Activated T-cell treated with anti-CD3 and anti-CD28 coated beads for 24 hours (primary cell): ENCODE data around the gene HOXB1.

Experiments
- DNase-seq: peaks from one replicate; pipeline ENCODE4 v3.0.0-alpha.2; 2020; ENCODE audit warnings: low read depth

Gene HOXB1

DNA sequence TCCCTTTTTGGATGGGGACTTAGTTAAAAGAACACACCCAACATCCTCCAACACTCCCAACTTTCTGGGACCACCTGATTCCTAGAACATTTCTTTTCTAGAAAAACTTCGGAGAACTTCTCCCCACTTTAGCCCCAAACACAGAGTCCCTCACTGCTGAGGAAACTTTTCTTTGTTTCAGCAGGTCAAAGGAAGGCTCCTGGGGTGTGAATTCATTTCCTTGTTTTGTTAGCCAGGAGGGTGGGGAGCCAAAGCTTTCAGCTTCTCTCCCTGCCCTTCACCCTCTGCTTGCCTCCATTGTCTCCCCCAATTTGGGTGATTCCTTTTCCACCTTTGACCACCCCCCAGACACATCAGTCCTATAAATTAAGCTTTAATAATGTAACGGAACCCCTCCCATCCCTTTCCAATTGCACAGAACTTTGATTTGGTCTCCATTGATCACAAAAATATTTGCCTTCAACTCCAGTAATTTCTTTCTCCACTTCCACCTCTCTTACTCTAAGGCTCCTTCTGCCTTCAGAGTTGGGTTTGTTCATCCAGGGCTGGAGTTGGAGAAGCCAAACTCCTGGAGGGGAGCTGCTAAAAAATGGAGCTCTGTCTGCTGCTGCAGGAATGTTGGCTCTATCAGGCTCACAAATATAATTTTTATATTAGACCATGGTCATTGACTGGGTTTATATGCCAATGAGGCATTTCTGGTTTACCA, 37.0 kb upstream of the HOXB1 start:
- no peak for DNase-seq

DNA sequence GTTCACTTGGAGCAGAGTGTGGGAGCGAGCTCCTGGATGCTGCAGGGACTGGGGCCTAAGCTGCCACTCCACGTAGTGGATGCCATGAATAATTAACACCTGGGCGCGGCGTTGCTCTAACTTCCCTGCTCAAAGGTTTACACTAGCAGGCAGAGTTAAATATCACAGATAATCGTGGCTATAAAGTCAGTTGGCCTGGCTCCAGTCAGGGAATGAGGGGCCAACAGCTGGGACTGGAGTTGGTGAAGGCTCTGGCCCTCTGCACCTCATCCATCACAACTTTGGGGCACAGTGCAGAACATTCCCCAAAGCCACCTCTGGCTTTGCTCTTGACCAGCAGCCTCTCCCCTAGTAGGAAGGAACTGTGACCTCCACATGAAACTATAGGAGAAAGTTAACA, 36.4 kb upstream of the HOXB1 start:
- DNase-seq = no peak

DNA sequence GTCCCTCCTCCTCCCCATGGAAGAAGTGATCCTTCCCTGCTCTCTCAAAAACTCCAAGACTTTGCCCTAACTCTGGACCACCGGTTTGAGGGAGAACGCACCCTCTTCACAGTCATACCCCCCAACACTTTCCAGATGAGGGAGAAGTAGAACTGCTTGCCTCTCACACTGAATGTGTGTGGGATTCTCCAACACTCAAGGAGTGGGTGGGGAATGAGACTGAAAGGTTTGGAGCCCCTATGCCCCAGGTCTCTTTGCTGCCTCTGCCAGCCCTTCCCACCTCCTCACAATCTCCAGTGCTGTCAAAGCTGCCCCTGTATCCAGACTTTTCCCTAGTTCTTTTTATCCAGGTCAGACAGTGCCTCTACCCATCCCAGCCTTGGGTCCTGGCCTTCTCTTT, 35.9 kb upstream of the HOXB1 start:
- no peak for DNase-seq

DNA sequence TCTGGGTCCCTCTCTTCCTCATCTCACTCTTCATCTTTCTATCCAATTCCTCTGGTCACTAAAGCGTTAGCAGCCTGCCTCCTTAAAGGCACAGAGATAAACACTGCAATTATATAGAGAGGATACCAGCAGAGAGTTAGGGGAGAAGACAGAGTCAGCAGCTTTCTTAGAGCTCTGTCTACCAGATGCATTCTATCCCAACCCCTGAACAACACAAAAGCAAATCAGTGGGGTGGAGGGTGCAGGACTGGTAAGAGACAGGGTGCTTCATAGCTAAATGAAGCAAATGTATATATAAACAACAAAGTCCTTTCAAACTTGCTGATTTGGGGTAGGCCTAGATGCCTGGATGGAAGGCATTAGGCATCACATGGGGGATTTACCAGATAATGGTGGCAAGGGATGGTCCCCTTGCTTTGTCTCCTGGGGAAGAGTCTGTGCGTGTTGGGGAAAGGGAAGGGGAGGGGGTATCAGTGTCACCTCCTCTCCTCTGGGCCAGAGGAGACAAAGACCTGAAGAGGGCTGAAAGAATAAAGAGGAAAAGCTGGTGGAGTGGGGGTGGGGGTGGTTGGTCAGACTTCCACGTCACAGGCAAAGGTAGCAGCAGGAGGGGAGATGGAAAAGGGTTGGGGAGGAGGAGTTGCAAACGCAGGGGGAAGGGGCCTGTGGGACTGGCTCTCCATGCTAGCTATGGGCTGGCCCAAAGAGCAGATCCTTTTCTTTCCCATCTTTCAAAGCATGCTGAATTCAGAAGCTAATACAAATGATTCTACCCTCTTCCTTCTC, 35.3 kb upstream of the HOXB1 start:
- no peak for DNase-seq

DNA sequence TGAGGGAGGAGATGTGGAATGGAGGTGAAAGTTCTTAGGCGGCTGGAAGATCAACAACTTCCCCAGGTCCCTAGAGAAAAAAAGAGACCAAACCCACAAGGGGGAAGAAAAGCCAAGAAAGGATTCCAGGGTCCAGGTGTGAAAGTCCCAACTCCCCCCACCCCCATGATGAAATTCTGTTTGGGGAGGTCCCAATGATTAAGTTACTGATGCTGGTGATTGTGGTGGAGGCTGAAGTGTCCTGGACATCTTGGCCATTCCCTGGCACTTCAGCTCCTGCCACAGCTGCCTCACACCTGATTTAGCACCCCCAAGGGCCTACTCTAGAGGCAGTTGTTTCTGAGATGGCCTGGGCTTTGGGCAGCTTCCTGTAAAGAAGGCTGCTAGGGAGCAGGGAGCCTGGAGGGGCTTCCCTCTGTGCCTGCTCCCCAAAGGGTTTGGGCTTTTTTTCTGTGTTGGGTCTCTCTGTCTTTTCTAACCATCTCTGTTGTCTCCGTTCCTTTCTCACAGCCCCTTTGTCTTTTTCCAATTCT, 34.3 kb upstream of the HOXB1 start:
- DNase-seq = no peak

DNA sequence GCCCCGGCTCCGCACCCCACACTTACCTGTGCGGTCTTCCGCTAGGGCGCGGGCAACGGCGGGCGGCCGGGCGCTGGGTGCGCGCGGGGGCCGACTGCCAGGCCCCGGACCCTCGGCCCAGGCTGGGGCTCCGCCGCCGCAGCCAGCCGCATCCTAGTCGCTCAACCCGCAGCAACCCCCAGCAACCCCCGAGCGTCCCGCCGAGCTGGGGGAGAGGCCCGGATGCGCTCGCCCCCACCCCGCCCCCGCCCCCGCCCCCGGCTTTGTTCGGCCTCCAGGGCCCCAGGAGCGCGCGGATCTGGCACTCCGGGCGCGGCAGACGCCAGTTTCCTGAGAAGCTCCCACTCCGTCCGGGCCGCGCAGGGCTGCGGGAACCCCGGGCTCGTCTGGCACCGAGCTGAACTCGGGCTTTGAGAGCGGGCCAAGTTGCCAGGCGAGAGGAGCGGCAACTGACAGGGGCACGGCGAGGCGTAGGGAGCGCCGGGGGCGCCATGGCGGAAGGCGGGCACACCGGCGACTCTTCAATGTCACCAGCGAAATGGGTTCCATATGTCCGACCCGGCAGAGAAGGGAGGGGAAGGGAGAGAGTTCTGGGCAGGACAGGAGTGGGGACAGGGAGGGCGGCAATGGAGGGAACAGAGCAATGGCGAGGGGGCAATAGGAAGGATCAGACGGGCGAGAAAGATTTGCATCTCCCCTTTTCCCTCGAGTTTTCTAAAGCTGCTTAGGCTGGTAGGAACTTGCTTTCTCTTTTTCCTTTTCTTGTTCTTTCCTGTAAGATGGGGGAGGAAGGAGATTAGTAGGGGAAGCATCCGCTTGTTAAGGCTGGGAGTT, 33.6 kb upstream of the HOXB1 start:
- DNase-seq = no peak

DNA sequence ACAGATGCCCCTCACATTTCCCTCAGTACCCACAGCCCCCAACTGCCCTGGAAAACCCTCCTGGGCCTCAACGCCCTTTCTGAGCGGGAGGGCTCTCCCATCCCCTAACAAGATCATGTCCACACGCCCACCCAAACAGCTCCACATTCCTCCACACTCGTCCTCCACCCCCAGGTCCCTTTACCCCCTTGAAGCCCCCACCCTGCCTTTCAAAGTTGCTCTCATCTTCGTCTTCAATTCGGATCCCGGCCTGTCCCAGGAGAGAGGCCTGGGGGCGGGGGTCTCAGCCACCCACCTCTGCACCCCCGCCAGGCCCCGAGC, 33.0 kb upstream of the HOXB1 start:
- DNase-seq = no peak

DNA sequence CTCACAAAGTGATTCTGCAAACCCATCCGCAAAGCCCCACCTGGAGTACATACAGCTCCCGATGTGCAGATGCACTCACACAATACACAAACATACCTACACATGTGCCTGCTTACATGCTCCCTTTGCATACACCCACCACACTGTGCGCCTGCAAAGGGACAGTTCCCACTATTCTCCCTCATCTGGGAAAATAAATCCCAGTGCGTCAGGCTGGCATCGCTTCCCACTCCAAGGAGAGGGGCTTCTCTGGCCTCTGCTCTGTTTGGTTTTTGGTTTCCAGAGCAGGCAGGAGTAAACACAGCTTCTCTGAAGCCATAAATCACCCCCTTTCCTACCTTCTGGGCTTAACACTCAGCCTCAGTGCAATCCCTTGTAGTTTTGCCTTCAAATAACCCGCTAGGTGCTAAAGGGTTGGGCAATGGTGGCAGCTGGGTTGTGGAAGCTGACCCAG, 32.6 kb upstream of the HOXB1 start:
- DNase-seq = no peak

DNA sequence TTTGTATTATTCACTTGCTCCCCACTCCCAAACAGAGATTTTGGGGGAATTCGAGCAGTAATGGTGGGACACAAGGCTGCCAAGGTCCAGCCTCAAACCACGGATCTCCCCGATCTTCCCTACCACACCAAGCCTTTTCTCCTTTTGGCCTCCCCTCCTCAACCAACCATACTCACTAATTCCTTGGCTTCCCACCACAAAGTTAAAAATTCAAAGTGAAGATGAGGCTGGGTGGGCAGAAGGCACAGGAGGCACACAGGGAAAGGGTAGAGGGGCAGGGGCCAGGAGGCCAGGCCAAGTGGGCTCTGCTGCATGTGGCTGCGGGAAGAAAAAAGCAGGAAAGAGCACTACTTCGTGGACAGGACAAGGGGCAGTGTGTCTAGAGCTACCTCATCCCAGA, 32.1 kb upstream of the HOXB1 start:
- no peak for DNase-seq

DNA sequence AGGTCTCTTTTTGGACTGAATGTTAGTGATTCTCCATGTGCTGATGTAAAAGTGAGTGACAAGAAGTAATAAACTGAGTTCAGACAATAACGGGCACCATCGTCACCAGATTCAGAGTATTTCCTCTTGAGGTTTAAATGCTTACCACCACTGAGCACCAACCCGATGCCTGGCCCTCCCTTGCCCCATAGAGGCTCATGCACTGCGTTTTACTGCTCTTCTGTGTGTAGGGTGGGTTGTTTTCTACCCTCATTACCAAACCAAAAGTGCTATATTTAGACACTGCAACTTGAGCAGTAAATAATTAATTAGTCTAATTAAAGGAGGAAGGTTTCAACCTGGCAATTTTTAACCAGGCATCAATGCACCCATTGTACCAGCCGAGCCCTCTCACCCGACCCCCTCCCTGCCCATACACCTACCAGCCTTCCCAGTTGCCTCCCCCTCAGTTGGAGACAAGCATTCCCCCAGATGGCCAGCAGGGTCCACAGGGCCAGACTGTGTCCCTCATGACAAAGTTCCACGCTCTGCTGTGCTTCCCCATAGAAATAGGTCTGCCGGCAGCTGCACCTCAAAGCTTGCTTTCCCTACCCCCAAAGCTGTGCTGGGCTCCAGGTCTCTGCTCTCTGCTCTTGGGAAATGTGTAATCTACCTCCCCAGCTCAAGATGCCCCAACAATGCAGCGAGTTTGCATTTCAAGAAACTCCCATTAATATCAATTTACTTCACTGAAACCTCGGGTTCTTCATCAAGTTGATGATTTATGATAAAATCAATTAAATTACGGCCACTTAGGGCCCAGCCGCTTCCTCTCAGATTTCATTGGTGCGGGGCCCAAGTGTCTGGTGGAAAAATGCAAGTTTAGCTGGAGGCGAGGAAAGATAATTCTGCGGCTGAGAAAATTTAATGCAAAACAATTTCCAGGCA, 31.3 kb upstream of the HOXB1 start:
- no peak for DNase-seq

DNA sequence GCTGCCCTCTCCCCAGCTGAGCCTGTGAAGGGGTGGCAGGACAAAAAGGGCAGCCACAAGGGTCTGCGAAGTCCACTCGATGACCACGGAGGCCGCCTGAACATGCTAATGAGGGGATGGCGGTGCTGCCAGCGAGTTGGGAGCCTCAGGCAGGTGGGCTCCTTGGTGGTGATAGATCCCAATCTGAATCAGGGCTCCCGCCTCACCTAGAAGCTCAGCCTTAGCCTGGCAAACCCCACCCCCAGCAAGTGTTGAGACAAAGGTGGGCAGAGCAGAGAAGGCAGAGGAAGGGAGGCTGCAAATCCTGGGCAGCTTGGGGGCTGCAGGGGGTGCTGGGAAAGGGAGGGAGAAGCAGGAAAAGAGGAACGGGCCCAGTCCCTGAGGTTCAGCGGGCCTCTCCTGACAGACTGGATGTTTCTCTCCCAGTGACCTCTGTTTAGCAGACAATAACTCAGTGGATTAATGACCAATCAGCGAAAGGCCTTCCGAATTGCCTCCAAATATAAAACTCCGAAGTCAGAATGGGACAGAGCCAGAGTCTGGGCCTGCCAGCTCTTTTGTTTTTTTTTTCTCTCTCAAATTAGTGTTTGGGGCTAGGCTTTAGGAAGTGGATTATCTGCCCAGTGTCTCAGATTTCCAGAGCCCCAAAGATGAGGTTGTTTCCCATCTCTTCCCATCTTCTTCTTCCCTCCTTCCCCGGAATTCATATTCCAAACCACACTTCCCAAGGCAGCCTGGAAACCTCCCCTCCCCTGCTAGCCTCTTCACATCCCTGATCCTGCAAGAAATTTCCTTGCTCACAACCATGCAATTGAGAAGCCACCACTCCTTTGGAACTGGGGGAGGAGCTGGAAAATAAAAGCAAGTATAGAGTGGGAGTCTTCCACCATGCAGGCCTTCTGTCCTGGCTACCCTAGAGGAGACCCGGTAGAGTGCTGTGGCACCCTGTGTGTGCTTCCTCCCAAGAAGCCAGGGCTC, 29.3 kb upstream of the HOXB1 start:
- no peak for DNase-seq

DNA sequence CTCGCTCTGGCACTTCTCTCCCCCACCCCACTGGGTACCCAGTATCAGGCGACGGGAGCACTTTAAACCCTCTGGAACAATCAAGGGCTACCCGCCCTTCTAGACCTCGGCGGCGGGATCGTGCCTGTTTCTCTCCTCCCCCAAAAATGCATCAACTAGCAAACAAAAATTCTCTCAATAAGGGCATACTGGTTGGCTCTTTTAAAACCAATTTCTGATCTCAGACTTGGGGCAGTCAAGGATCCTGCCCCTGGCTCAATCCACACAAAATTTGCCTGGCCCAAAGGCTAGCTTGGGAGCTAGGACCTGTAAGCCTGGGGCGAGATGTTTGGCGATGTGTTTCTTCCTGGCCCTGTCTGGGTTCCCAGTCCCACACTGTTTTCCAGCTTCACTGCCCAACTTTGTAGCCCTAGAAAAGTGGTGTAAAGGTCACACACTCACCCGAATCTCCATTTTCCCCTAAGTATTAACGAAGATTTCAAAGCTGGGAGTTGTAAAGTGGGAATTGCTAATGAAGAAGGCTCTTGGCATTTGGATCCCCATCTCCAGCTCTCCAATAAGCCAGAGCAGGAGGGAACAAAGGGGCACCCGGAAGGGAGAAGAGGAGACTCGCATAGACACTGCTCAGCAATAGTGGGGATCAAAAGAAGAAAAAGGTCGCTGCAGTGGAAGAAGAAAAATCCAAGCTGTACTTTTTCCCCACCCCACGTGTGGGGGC, 28.5 kb upstream of the HOXB1 start:
- DNase-seq = no peak

DNA sequence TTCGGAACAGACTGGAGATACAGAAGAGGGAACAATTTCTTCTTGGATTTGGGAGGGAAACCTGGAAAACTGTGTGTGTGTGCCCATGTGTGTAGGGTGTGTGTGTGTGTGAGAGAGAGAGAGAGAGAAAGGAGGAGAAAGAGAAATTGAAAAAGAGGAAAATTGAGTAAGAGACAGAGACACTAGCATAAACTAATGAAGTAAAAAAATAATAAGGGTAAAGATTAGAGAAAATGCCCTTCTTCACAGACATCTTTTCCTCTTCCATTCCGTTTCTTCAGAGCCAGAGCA, 28.0 kb upstream of the HOXB1 start:
- DNase-seq = no peak

DNA sequence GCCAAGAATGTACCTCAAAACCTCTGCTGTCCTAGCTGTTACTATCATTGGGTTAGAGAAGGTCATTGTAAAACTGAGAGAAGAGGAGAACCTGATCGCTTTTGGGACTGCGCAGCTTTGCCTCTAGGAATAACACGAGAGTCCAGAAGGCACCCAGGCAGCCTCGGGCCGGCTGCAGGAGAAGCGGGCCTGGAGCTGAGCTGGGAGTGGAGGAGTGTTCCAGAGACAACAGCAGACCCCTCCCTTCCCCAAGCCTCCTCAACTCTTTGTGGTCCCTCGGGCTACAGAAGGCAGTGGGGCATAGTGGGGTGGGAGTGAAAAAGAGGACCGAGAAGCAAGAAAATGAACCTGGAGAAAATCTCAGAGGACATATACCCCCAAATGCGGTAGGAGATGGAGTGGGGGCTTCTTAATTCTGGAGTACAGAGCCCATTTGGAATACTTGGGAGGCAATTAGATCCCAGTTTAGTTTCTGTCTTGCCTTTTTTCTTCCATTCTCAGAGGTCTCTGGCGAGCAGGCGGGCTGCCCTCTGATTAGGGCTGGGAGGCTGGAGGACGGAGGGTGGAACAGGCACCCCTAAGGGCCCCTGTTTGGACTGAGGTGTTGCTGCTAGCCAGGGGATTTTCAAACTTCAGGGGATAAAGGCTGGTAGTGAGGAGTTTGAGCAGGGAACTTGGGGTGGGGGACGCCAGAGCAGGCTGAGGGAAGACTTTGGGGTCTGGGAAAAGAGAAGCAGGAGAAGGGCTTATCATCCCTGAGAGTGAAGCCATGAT, 27.4 kb upstream of the HOXB1 start:
- no peak for DNase-seq

DNA sequence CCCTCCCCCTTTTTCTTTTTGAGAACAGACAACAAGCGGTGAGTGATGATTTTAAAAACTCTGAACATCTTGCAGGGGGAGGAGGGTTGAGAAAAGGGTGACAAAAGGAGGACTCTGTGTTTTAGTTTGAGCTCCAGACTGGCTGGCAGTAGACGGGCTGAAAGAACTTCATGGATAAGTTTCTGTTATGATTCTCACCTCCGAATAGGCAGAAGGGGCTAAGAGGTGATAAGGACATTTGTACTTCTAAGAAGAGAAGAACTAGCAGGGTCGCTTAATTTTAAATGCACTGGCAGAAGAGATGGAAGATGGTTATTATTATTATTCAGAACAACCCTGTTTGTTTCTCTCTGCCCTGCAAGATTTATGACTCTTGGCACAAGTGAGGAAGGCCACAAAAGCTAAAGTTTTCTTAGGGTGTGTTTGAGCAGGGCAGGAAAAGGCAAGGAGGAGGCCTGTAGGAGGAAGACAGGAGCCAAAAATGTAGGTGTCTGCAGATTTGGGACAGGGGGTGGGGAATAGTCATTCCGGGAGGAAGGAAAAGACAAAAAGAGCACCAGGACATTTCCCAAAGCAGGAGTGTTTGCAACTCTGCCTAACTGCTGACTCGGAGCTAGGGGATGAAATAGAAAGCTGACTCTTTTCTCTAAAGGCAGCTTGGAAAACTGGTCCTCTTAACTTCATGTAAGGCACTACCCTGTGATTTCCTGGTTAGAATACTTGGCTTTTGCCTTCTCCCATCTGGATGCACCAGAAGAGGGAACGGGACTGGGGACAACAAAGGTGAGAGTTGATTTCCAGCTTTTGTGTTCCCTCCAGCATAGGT, 26.0 kb upstream of the HOXB1 start:
- DNase-seq = no peak

DNA sequence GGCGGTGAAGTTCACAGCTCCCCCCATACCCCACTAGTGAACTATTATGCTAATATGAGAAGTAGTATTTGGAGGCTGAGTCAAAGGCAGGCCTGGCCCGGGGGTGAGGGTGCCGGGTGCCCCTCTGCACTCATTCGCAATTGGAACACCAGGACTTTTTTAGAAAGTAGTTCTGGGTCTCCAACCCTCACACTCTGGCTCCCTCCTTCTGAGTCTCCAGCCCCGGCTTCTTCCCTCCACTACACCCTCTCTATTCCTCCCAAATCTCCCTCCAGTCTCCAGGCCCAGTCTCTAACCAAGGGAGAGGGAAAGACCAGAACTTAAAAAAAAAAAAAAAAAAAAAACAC, 25.4 kb upstream of the HOXB1 start:
- DNase-seq = no peak

DNA sequence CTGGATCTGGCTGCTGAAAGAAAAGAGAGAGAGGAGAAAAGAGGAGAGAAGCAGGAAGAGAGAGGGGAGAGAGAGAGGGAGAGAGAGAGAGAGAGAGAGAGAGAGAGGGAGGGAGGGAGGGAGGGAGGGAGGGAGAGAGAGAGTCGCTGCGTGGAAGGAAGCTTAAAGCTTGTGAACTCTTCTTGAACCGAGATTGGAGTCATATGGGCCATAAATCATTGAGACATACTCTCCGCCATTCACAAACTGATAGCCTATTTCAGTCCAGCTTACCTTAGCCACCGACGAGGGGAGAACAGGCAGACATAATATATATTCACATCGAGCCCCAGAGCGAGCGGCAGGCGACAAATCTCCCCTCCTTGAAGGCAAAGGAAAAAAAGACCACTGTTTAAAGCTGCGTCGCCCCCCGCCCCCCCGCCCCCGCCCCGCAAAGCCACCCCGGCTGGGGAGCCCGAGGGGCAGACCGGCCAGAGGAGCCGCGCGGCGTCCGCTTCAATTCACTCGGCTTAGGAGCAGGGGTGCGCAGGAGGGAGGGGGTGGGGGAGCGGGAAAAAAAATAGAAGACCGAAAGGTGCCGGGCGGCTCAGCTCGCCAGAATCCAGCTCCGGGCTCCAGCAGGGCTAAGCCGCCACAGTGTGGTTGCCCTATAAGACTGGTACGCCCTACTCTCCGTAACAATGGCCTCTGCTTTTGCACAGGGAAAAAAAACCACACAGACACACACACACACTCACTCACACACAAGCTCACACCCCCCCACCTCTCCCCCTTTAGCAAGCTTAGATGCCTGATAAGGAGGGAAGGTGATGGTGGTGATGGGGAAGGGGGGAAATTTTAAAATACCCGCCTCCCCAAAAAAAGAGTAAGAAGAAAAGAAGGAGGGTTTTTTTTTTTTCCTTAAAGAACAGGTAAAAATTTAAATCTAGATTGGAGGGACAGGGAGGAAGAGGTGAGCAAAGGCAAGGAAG, 24.7 kb upstream of the HOXB1 start:
- no peak for DNase-seq
